HG02623 (cell line): ENCODE results near the gene CLPX.
"Not testable (repeated sequence)": the region's sequence is repeated elsewhere in the genome, so short reads cannot be mapped to it uniquely, and the experiment has no call there.

Experiments
- ATAC-seq: cut with Tn5 transposase; IDR thresholded peaks from one replicate; pipeline ENCODE4 v1.9.1; 2021; ENCODE audit warnings: moderate library complexity; ENCODE audit not compliant: unreplicated experiment

CLPX gene

DNA sequence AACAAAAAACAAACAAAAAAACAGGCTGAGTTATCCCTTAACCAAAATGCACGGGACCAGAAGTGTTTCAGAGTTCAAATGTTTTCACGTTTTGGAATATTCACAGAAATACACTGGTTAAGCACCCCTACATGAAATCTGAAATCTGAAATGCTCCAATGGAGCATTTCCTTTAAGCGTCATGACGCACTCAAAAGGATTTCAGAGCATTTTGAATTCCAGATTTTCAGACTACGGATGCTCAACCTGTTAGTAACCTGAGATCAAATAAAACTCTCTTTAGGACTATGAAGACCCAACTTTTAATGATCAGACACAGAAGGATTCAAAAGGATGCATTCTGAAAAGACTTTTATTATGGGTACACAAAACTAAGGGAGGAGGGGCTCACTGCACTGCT lies 9.6 kb downstream of the CLPX start:
- ATAC-seq = no peak

- ATAC-seq = no peak
These were observed 10.6 kb downstream of the CLPX start for GRCh38 chr15:65174509-65174908.

- no peak for ATAC-seq
These were observed 12.6 kb downstream of the CLPX start for GRCh38 chr15:65172531-65172930.

GRCh38 chr15:65171428-65171827 lies 13.7 kb downstream of the CLPX start:
- ATAC-seq = no peak

DNA sequence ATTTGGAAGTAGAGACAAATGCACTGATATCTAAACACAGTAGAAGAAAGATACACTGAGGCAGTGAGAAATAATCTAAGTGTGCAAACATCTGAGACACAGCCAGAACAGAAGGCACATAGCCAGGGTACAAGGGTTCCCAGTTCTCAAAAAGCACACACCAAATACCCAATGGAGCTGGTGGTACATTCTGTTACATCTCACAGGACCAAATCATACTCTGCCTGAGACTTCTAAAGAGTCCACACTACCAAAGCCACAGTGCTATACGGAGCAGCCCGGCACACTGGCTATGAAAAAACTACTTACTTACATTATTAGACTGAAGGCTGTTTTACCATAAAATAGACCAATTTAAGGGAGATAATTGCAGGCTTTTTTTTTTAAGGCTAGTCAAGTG lies 19.3 kb downstream of the CLPX start:
- ATAC-seq = no peak

DNA sequence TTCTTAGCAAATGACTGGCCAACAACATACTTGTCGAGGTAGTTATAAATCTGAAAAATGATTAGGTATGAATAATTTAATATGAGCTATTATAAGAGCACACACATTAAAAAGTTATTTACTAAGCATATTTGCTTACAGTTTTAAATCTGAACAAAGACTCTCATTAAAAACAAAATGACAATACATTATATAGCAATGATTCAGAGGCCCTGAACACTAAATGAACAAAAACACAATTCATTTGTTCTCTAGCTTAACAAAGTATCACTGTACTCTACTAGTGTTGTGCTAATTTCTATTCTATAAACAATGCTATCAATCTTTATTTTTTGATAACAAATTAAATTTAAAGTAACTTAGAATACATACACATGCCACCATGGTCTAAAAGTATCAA lies 21.0 kb downstream of the CLPX start:
- no peak for ATAC-seq

DNA sequence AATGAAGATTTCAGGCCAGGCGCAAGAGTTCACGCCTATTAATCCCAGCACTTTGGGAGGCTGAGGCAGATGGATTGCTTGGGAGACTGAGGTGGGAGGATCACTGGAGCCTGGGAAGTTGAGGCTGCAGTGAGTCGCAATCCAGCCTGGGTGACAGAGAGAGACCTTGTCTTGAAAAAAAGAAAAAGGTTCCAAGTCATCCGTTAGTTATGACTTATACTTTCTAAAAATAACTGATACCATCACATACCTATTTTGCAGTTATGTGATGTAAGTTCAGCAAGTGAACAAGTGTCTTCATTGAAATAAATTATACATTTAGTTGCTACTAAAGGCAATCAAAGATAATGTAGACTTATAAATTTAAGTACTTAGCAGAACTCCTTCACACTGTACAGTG lies 22.1 kb downstream of the CLPX start:
- no peak for ATAC-seq

GRCh38 chr15:65156692-65157091 lies 28.4 kb downstream of the CLPX start:
- no peak for ATAC-seq

GRCh38 chr15:65154720-65155119 lies 30.4 kb downstream of the CLPX start:
- no peak for ATAC-seq

- ATAC-seq = no peak
These were observed 37.2 kb downstream of the CLPX start for GRCh38 chr15:65147902-65148301.

DNA sequence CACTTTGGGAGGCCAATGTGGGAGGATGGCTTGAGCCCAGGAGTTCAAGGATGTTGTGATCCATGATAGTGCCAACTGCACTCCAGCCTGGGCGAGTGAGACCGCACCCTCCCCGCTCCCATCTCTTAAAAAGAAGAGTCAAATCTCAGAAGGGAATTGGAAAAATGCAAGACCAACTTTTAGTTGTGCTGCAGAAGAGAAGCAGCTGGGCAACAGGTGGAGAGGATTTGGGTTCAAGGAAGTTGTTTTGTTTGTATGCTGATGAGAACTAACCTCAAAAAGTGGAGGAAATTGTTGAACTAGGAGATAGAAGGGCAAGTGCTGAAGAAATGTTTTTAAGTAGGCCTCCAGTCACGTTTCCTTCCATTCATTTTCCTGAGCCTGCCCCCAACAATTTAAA lies 38.7 kb downstream of the CLPX start:
- ATAC-seq = no peak

DNA sequence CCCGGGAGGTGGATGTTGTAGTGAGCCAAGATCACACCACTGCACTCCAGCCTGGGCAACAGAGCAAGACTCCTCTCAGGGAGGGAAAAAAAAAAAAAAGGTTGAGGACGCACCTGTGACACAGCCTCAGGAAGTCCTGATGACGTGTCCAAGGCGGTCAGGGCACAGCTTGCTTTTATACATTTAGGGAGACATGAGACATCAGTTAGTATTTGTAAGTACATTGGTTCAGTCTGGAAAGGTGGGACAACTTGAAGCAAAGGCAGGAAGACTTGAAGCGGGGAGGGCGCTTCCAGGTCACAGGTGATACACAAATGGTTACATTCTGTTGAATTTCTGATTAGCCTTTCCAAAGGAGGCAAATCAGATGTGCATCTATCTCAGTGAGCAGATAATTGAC lies 46.5 kb downstream of the CLPX start:
- not testable (repeated sequence) for ATAC-seq

GRCh38 chr15:65137893-65138292 lies 47.2 kb downstream of the CLPX start:
- not testable (repeated sequence) for ATAC-seq

- not testable (repeated sequence) for ATAC-seq
These were observed 48.1 kb downstream of the CLPX start for GRCh38 chr15:65137089-65137488.

GRCh38 chr15:65134538-65134937 lies 50.6 kb downstream of the CLPX start:
- ATAC-seq = no peak

- ATAC-seq = peak; percentile 77
These were observed 51.5 kb downstream of the CLPX start, which contains the start of gene PDCD7 for GRCh38 chr15:65133548-65134200. Gene PDCD7 (minus strand): TSS chr15:65133808. CDS start chr15:65133781, 27 bp downstream.

DNA sequence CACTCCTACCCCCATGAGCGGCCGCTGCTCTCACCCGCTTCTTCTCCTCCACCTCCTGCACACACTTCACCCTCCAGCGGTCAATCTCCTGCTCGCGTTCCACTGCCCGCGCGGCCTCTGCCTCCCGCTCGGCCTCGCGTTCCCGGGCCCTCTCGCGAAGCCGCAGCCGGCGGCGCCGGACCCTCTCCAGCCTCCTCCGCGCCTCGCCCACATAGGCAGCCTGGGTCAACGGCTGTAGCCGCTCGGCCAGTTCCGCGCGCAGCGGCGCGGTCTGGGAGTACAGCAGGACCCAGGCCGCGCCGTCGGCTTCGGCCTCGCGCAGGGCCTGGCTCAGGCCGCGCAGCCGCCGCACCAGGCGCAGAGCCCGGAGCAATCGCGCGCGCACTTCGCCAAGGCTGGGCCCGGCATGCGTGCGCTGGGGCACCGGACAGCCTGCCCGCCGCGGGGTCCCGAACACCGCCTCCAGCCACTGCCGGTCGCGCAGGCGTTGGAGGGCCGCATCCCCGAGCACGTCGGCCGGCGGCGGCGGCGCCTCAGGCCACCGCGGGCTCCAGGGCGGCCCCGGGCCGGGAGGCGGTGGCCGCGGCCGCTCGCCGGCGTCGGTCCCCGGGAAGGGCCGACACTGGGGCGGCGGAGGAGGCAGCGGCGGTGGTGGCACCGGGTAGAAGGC lies 52.1 kb downstream of the CLPX start:
- ATAC-seq = peak; percentile 27

DNA sequence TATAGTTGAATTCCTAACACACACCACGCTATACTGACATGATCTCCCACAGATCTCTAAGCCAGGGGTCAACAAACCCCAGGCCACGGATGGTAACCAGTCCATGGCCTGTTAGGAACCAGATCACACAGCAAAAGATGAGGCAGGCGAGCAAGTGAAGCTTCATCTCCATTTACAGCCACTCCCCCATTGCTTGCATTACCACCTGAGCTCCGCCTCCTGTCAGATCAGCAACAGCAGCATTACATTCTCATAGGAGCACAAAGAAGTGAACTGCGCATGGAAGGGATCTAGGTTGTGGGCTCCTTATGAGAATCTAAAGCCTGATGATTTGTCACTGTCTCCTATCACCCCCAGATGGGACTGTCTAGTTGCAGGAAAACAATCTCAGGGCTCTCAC lies 54.2 kb downstream of the CLPX start:
- ATAC-seq = no peak

DNA sequence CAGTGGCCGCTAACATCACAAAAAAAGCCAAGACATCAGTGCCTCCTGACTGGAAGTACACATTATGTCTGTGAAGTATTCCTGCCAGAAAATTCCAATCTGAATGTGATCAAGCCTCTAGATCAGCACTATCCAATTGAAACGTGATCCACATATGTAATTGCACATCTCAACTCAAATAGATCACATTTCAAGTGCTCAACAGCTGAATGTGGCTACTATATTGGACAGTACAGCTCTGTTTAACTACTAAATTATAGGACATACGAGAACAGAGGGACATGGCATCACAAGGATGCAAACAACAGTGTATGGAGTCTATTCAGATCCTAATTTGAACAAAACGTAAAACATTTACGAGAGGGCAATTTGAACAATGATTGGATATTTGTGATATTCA lies 69.6 kb downstream of the CLPX start:
- ATAC-seq = no peak

DNA sequence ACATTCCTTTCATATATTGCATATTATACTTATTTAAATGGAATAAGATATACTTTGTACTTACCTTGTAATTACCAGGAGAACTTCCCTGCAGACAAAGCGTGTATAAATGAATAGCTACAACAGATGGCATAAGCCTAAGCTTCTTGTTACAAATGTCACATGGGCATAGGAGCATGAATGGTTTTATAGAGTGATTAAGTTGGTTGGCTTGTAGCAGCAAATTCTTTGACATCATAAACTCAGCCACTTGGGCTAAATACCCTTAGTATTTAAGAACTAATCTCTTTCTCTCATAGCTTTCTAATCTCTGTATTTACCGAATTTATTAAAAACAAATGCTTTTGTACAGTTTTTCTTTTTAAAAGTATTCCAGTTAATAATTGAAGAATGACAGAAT lies 70.1 kb downstream of the CLPX start, which contains the start of gene UBAP1L:
Gene UBAP1L, minus strand, starts transcription at position 115 of the 400 bp plus-strand sequence. CDS start 8,985 bp downstream, outside the sequence.
- no peak for ATAC-seq

- ATAC-seq = no peak
These were observed 74.4 kb downstream of the CLPX start for GRCh38 chr15:65110676-65111292.

GRCh38 chr15:65106011-65106590 lies 79.0 kb downstream of the CLPX start:
- no peak for ATAC-seq
